Head of caudate nucleus (tissue), 42 donors: ENCODE measurements around the gene COG8.
"Not testable (repeated sequence)": the region's sequence is repeated elsewhere in the genome, so short reads cannot be mapped to it uniquely, and the experiment has no call there.

Source experiments
- DNase-seq, 42 donors: peaks; one replicate each; pipeline versions ENCODE4 v3.0.0 to v3.0.0-alpha.2; 2020 to 2021; ENCODE audit warnings: mixed read lengths in 7 of 42
- intact Hi-C: fragments of 100-400 bp; cut with DNase I; formaldehyde crosslinking; loops from one replicate; pipeline ENCODE4 v1.15.0; 2022

The COG8 gene

GRCh38 chr16:69307856-69308255 is 31.5 kb downstream of the COG8 start:
- DNase-seq = peak in 3 of 42 donors; percentile 2 to 21 (median 6)
- intact Hi-C loops = no loop called here

GRCh38 chr16:69307091-69307490 is 32.3 kb downstream of the COG8 start:
- DNase-seq = no peak
- intact Hi-C loops = no loop called here

- intact Hi-C loops = no loop called here
- no peak for DNase-seq
These were observed 33.3 kb downstream of the COG8 start for GRCh38 chr16:69306031-69306430.

- intact Hi-C loops = no loop called here
- peak in 2 of 42 donors; percentile 10 to 26 for DNase-seq
These were observed 37.1 kb downstream of the COG8 start for GRCh38 chr16:69302301-69302700.

GRCh38 chr16:69301861-69302260 is 37.5 kb downstream of the COG8 start:
- intact Hi-C loops = no loop called here

GRCh38 chr16:69301187-69301586 is 38.2 kb downstream of the COG8 start:
- DNase-seq = peak in 1 of 42 donors; percentile 2
- intact Hi-C loops = no loop called here

More at GRCh38 chr16:69301861-69302260, 37.5 kb downstream of the COG8 start:
- peak in 3 of 42 donors; percentile 12 to 18 (median 18) for DNase-seq

GRCh38 chr16:69298261-69298660 is 41.1 kb downstream of the COG8 start:
- intact Hi-C loops = no loop called here
- no peak for DNase-seq

GRCh38 chr16:69296771-69297170 is 42.6 kb downstream of the COG8 start:
- DNase-seq, intact Hi-C loops: not testable (repeated sequence)

GRCh38 chr16:69294051-69294450 is 45.3 kb downstream of the COG8 start:
- intact Hi-C loops = no loop called here
- no peak for DNase-seq

GRCh38 chr16:69293401-69293800 is 46.0 kb downstream of the COG8 start:
- intact Hi-C loops = no loop called here
- DNase-seq = no peak

GRCh38 chr16:69291657-69292056 is 47.7 kb downstream of the COG8 start:
- DNase-seq, intact Hi-C loops: not testable (repeated sequence)

GRCh38 chr16:69286941-69287713 is 52.2 kb downstream of the COG8 start:
- DNase-seq = peak in 16 of 42 donors; percentile 12 to 78 (median 36)
- intact Hi-C loops = loop anchor here (10.0 kb wide), 1 partner anchor 132 kb away; no protein-coding TSS in a partner anchor

- DNase-seq = no peak
- intact Hi-C loops = loop anchor here (10.0 kb wide), 1 partner anchor 130 kb away; no protein-coding TSS in a partner anchor
These were observed 54.1 kb downstream of the COG8 start for GRCh38 chr16:69285240-69285639.

- intact Hi-C loops = loop anchor here (10.0 kb wide), 1 partner anchor 129 kb away; no protein-coding TSS in a partner anchor
- DNase-seq = no peak
These were observed 55.5 kb downstream of the COG8 start for GRCh38 chr16:69283851-69284250.

- DNase-seq = no peak
- intact Hi-C loops = no loop called here
These were observed 62.0 kb downstream of the COG8 start for GRCh38 chr16:69277413-69277812.
